Stimulated activated CD4-positive, alpha-beta T cell treated with anti-CD3 and anti-CD28 coated beads, Interleukin-2, amount 100 ng/mL, for 48 hours (primary cell): Measurements from ENCODE around the gene ARID1B.

Source experiments
- DNase-seq, 2 donors: peaks; one replicate each; pipeline ENCODE4 v3.0.0-alpha.2; 2020

The ARID1B gene

GRCh38 chr6:157221049-157221816 lies 444.1 kb downstream of the ARID1B start:
- DNase-seq, result peak; percentile 77 to 82

- no peak for DNase-seq
These were observed 444.6 kb downstream of the ARID1B start for GRCh38 chr6:157221817-157222175.

- no peak for DNase-seq
These were observed 445.2 kb downstream of the ARID1B start for GRCh38 chr6:157222201-157222981.

- DNase-seq, result no peak
These were observed 445.8 kb downstream of the ARID1B start for GRCh38 chr6:157223021-157223430.

- DNase-seq, result no peak
These were observed 446.3 kb downstream of the ARID1B start for GRCh38 chr6:157223511-157223910.

GRCh38 chr6:157224178-157224950 lies 447.2 kb downstream of the ARID1B start:
- no peak for DNase-seq

- no peak for DNase-seq
These were observed 447.9 kb downstream of the ARID1B start for GRCh38 chr6:157224951-157225574.

- no peak for DNase-seq
These were observed 448.4 kb downstream of the ARID1B start for GRCh38 chr6:157225575-157225995.

- no peak for DNase-seq
These were observed 448.9 kb downstream of the ARID1B start for GRCh38 chr6:157226026-157226625.

- DNase-seq, result no peak
These were observed 449.6 kb downstream of the ARID1B start for GRCh38 chr6:157226761-157227160.

- DNase-seq, result no peak
These were observed 450.3 kb downstream of the ARID1B start for GRCh38 chr6:157227202-157228166.

GRCh38 chr6:157228426-157229131 lies 451.4 kb downstream of the ARID1B start:
- DNase-seq, result no peak

- no peak for DNase-seq
These were observed 452.0 kb downstream of the ARID1B start for GRCh38 chr6:157229132-157229618.

GRCh38 chr6:157229713-157230112 lies 452.5 kb downstream of the ARID1B start:
- DNase-seq, result no peak

- DNase-seq, result no peak
These were observed 453.7 kb downstream of the ARID1B start for GRCh38 chr6:157230910-157231309.

GRCh38 chr6:157232161-157232895 lies 455.1 kb downstream of the ARID1B start:
- DNase-seq, result no peak

- no peak for DNase-seq
These were observed 456.0 kb downstream of the ARID1B start for GRCh38 chr6:157233156-157233555.

- DNase-seq, result no peak
These were observed 456.5 kb downstream of the ARID1B start for GRCh38 chr6:157233686-157234085.

- peak; percentile 25 to 49 for DNase-seq
These were observed 458.4 kb downstream of the ARID1B start for GRCh38 chr6:157235600-157236039.
